Body of pancreas (tissue), 4 donors: ENCODE measurements around the gene SPATA25. TPM values are rescaled to one million over a fixed set of nuclear protein-coding genes. Genes with fewer than 3 reads are reported as not detected.

Experiments used
- ATAC-seq: fragments of 150-250 bp; one replicate; pipeline ENCODE4 v1.9.1; 2016
- DNase-seq, 4 donors: peaks; one replicate each; pipeline ENCODE4 v3.0.0-alpha.2; 2019
- H3K27ac ChIP-seq, 4 donors: fragments of 200-600 bp; sonication (generic); 1 replicate in 3 of 4; 2 replicates in 1 of 4; pipeline versions ENCODE4 v1.5.1 to v1.6.1; 2016 to 2019; ENCODE audit warnings: mild to moderate bottlenecking in 1 of 4, mixed read lengths in 1 of 4, moderate library complexity in 1 of 4
- H3K27me3 ChIP-seq, 2 donors: fragments of 200-600 bp; sonication (generic); one replicate each; pipeline ENCODE4 v1.6.0; 2016; ENCODE audit warnings: mild to moderate bottlenecking in 1 of 2
- H3K36me3 ChIP-seq, 2 donors: fragments of 200-600 bp; sonication (generic); replicated peaks in 1 of 2; 2 replicates each; pipeline ENCODE4 v1.5.1; 2016; ENCODE audit warnings: low read depth in 2 of 2; ENCODE audit not compliant: insufficient read depth in 1 of 2
- H3K4me1 ChIP-seq: fragments of 200-600 bp; sonication (generic); one replicate; pipeline ENCODE4 v1.6.0; 2016
- H3K4me3 ChIP-seq, 2 donors: fragments of 200-600 bp; sonication (generic); 1 replicate in 1 of 2; 2 replicates in 1 of 2; pipeline ENCODE4 v1.5.1; 2016 to 2019
- H3K9me3 ChIP-seq, 3 donors: fragments of 200-600 bp; sonication (generic); 1 replicate in 2 of 3; 2 replicates in 1 of 3; pipeline ENCODE4 v1.5.1; 2016
- CTCF ChIP-seq, 7 experiments: fragments of 450-650 bp in 4 of 7; fragments of 200-600 bp in 3 of 7; sonication (generic) in 3 of 7; IDR thresholded peaks; one replicate each; pipeline ENCODE4 v1.5.1; 2016 to 2019; ENCODE audit warnings: antibody characterized with exemption in 7 of 7
- POLR2A ChIP-seq, 3 donors: fragments of 450-650 bp; IDR thresholded peaks; one replicate each; pipeline ENCODE4 v1.6.1; 2016; ENCODE audit warnings: antibody characterized with exemption in 3 of 3, mild to moderate bottlenecking in 2 of 3
- WGBS, 2 donors: methylation state at CpG; one replicate each; pipeline ENCODE4 v1.1.5; 2017; 5-methylcytosine and 5-hydroxymethylcytosine counted together
- intact Hi-C: fragments of 100-400 bp; cut with DNase I; formaldehyde crosslinking; loops from one replicate; pipeline ENCODE4 v1.15.1; 2023
- total RNA-seq, 2 donors: library from RNA; depleted of rRNA; stranded (reverse); fragments of >200 nt; gene quantifications; one replicate each; pipeline ENCODE4 v1.1.0, GENCODE V29; 2016

SPATA25 gene
- total RNA-seq, 2 donors from 2014 or later: 1.3 to 2.6 TPM

GRCh38 chr20:45857882-45858216, 29.6 kb downstream of the SPATA25 start:
- Histone ChIP-seq H3K36me3 (no peaks in the 10 kb centered on the region), H3K4me1 (peaks cover 32% of the 10 kb centered on the region), H3K27ac (peak overlapping the region; percentile 52 to 80 (median 70)), H3K4me3 (peak overlapping the region; percentile 11 to 73), H3K27me3 (no peaks in the 10 kb centered on the region), H3K9me3 (no peaks in the 10 kb centered on the region)
- DNase-seq (no peak), ATAC-seq (no peak)
- 16 to 23% methylated on average over 9 to 13 of the region's 13 CpGs for WGBS, 2 donors
- TF ChIP-seq CTCF (IDR thresholded peaks at IDR 0.05) (no peak), POLR2A (IDR thresholded peaks at IDR 0.05) (no peak)
- intact Hi-C loops: no loop called here

- H3K36me3 ChIP-seq: no peaks in the 10 kb centered on the region
- 0 to 1% methylated on average over 14 to 35 of the region's 36 CpGs for WGBS, 2 donors
- no peaks in the 10 kb centered on the region for H3K9me3 ChIP-seq
- peak within 1 kb of the TSS; percentile 52 to 80 (median 70) for H3K27ac ChIP-seq
- ATAC-seq (peak; percentile 100), DNase-seq (peak; percentile 96 to 100 (median 98))
- peaks cover 32% of the 10 kb centered on the region for H3K4me1 ChIP-seq
- intact Hi-C loops: no loop called here
- peak within 1 kb of the TSS; percentile 30 to 73 for H3K4me3 ChIP-seq
- TF ChIP-seq POLR2A (IDR thresholded peaks at IDR 0.05): peak; percentile 50 to 81 (median 80)
- TF ChIP-seq CTCF (IDR thresholded peaks at IDR 0.05): no peak
- no peaks in the 10 kb centered on the region for H3K27me3 ChIP-seq
These were observed 30.1 kb downstream of the SPATA25 start, which contains the start of the genes ACOT8 and ZSWIM3 for GRCh38 chr20:45857114-45857881. Gene ACOT8 (minus strand): TSS chr20:45857392. CDS start chr20:45857315, 77 bp downstream. Gene ZSWIM3 (plus strand): TSS chr20:45857614. CDS start chr20:45857826, 212 bp downstream.

GRCh38 chr20:45853484-45853883, 33.9 kb downstream of the SPATA25 start:
- 29 to 40% methylated on average over 2 of the region's 2 CpGs for whole genome bisulfite sequencing, 2 donors
- DNase-seq: no peak
- intact Hi-C loops: no loop called here
- no peaks in the 10 kb centered on the region for H3K27me3 ChIP-seq
- H3K27ac ChIP-seq: no peak overlapping the region
- H3K9me3 ChIP-seq: no peaks in the 10 kb centered on the region
- no peak overlapping the region for H3K4me3 ChIP-seq
- H3K4me1 ChIP-seq: peaks cover 31% of the 10 kb centered on the region
- H3K36me3 ChIP-seq: peaks cover 0 to under 1% of the 10 kb centered on the region in 2 donors
- TF ChIP-seq POLR2A (IDR thresholded peaks at IDR 0.05) (no peak), CTCF (IDR thresholded peaks at IDR 0.05) (no peak)
- no peak for ATAC-seq

- 84 to 95% methylated on average over 3 to 6 of the region's 6 CpGs for WGBS, 2 donors
- no peak for DNase-seq
- no peaks in the 10 kb centered on the region for H3K27me3 ChIP-seq
- peaks cover 25% of the 10 kb centered on the region for H3K4me1 ChIP-seq
- TF ChIP-seq CTCF (IDR thresholded peaks at IDR 0.05) (no peak), POLR2A (IDR thresholded peaks at IDR 0.05) (no peak)
- H3K9me3 ChIP-seq: no peaks in the 10 kb centered on the region
- ATAC-seq: no peak
- peaks cover 0 to 4% of the 10 kb centered on the region in 2 donors for H3K36me3 ChIP-seq
- H3K27ac ChIP-seq: no peak overlapping the region
- H3K4me3 ChIP-seq: no peak overlapping the region
- intact Hi-C loops: no loop called here
These were observed 35.1 kb downstream of the SPATA25 start for GRCh38 chr20:45852326-45852725.

GRCh38 chr20:45851501-45851900, 35.9 kb downstream of the SPATA25 start:
- Histone ChIP-seq H3K27me3 (no peaks in the 10 kb centered on the region), H3K9me3 (no peaks in the 10 kb centered on the region), H3K4me1 (peaks cover 22% of the 10 kb centered on the region), H3K27ac (no peak overlapping the region), H3K4me3 (no peak overlapping the region), H3K36me3 (peaks cover 0 to 4% of the 10 kb centered on the region in 2 donors)
- intact Hi-C loops: no loop called here
- DNase-seq (no peak), ATAC-seq (no peak)
- TF ChIP-seq CTCF (IDR thresholded peaks at IDR 0.05) (no peak), POLR2A (IDR thresholded peaks at IDR 0.05) (no peak)
